DLD1 (cell line): ENCODE results near the gene UBAC1.

Experiments used
- in situ Hi-C: cut with HindIII; loops from 2 replicates; pipeline ENCODE4 v1.10.0; 2017; ENCODE audit warnings: low sequenced_read_pairs

Gene UBAC1

DNA sequence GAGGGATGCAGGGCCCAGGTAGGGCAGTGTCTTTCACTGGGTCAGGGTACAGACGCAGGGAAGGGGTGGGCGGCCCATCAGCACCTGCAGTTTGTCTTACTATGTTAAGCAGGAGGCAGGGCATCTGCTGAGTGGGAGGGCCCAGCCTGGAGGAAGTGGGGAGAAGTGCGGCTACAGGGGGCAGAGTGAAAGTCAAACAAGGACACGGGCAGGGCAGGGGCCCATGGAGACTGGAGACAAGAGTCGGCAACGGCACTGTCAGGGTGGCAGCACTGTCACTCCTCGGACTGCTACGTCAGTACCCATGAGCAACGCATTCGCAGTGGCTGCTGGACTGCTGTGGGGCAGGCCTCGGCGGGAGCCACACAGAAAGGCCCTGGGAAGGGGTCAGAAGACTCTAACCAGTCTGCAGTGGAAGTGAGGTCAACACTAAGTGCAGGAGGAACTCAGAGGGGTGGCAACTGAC is 73.6 kb downstream of the UBAC1 start:
- in situ Hi-C loops: no loop called here

DNA sequence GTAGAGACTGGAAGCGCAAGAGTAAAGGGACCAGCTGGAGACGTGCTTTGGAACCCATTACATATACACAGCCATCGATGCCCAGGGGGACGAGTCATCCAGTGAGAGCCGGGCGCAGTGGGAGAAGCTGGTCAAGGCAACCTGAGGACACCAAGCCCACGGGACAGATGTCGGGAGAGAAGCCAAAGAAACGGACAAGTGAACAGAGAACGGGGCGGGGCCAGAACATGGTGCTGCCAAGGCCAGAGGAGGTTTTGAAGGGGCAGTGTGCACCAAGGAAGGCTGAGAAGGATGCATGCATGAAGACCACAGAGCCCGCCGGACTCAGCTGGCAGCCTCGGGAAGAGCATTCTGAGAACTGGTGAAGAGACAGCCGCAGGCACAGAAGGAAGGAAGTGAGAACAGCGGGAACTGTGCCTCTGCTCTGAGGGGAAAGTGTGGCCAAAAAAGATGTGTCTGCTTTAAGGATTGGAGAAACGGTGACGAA is 74.1 kb downstream of the UBAC1 start:
- in situ Hi-C loops: no loop called here

DNA sequence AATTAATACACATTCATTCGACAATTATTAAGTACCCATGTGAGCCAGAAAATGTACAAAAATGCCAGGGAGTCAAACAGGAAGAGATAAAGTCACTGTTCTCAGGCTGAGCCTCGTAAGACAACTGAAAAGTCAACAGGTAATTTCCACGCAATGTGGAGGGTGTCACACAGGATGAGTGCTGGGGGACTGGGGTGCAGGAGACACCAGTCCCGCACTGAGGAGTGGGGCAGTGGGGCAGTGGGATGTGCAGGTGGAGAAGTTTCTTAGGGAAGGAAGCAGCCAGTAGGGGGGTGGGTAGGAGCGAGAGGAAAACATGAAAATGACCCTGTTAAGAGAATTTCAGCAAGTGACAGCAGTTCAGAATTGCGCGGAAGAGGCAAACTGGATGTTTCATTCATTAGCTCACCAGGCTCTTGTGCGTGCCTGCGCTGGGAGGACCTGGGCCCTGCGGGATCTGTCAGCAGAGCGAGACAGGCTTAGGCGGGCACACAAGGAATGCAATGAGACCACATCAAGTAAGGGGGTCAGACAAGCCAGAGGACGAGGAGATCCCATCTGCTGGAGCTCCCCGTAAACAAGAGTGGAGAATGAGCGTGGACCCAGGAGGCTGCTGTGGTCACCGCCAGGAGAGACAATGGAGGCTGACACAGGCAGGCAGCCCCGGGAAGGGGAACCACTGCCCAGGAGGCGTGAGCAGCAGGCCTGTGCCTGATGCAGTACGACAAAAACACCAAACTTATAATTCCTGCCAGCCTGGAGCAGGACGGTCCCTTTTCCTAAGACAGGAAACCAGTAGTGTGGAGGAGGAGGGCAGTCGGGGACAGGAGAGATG is 74.8 kb downstream of the UBAC1 start:
- in situ Hi-C loops: no loop called here

DNA sequence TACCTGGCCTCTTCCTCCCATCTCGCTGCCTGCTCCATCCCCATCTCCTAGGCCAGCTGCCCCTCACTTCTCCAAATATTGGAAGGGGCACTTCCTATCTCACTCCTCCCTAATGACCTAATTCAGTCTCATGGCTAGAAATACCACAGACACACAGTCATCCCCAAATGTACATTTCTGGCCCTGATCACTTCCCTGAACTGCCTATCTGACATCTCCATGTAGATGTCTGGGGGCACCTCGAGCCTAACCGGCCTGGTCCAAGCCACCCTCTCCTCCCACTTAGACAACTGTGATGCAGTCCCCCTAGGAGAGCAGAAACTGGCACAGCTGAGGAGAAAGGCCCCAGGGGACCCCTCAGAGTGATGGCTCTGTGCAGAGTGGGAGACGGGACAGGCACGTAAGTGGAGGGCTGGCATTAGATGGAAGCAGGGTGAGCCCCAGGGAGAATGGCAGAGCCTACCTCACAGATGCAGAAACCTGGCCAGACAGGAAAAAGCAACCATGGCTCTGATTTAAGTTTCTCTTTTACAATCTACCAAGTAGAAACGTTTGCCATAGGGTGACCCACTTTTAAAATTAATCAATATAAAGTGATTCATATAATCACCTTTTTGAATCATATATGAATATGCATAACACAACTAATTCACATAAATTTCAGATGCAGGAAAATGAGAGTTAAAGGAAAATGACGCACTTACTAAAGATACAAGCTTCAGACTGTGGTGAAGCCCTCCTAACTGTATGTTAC is 75.9 kb downstream of the UBAC1 start:
- in situ Hi-C loops: no loop called here

DNA sequence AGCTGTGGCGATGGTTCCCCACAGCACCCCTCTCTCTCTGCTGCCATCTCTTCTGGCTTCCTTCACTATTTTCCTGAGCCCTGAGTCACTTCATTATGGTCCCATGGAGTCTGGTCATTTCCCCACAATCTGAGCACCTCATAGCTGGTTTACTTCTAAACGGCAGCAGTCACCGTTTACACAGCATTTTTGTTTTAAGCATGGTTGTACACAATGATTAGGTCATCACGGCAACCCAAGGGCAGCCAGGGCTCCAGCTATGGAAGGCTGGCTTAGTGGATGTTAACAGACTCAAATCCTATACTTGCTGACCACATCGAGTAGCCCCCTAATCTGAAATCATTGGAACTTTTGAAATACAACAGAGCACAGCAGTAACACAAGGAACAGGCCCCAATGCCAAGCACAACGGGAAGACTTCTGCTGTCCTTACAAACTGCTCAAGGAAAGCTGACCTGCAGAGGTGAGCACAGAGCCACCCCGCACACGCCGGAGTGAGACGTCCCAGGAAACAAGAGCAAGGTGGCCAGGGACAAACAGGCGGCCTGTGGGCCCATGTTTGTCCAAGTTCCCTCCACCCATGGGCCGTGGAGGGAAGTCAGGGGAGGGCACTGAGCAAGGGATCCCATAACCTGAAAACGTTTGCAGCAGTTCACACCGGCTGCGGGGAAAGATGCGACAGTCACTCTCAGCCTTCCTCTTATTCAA is 76.7 kb downstream of the UBAC1 start:
- in situ Hi-C loops: no loop called here

DNA sequence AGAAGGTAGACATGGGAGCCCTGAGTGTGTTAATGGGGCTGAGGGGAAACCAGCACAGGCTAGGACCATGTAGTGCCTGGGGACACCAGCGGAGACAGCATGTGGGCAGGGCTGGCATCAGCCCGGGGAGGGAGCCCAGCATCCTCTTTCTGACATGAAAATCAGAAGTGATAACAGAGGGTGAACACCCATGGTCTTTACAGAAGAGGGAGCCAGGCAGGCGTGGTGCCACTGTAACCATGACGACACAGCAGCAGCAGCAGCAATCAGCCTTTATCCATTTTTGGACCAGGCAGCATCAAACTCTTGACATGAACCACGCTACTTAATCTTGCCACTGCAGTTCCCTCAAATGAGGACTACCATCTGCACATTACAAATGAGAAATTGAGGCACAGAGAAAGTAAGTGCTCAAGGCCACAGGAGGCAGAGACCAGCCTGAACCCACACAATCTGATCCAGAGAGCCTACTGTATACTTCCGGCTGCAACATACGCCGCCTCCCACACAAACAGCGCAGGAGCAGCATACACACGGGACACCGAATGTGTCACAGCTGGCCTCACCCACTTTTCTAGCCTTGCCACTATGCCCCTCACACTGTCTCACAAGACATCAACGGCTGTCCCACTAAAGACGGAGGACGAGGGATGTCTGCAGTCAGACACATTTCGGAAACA is 77.6 kb downstream of the UBAC1 start:
- in situ Hi-C loops: no loop called here
